ENCODE results near the gene RPL26.

GRCh38 chr17:8426802-8427201, 43.8 kb upstream of the RPL26 start:
- TF ChIP-seq CTCF (IDR thresholded peaks at IDR 0.05) (no peak), POLR2AphosphoS5 (IDR thresholded peaks at IDR 0.05) (no peak), POLR2A (IDR thresholded peaks at IDR 0.05) (no peak), EP300 (IDR thresholded peaks at IDR 0.05) (no peak)
